Ovary (tissue), 3 donors: ENCODE measurements around the gene LDB2.

Experiments used
- EP300 ChIP-seq: sonication (generic); formaldehyde crosslinking; IDR thresholded peaks from one replicate; pipeline ENCODE4 v1.6.1; 2017; ENCODE audit warnings: antibody characterized with exemption
- POLR2A ChIP-seq: fragments of 450-650 bp; IDR thresholded peaks from one replicate; pipeline ENCODE4 v1.6.1; 2017; ENCODE audit warnings: antibody characterized with exemption, mild to moderate bottlenecking, moderate library complexity
- TF ChIP-seq, protein P1 (sequence below), 3 donors: fragments of 450-650 bp in 2 of 3; fragments of 200-600 bp in 1 of 3; IDR thresholded peaks; one replicate each; pipeline versions ENCODE4 v1.5.1 to v1.8.0; 2016 to 2022; ENCODE audit warnings: antibody characterized with exemption in 3 of 3, mild to moderate bottlenecking in 1 of 3
- donor health status: DM: no; HTN: no; CAD: no.

DNA sequence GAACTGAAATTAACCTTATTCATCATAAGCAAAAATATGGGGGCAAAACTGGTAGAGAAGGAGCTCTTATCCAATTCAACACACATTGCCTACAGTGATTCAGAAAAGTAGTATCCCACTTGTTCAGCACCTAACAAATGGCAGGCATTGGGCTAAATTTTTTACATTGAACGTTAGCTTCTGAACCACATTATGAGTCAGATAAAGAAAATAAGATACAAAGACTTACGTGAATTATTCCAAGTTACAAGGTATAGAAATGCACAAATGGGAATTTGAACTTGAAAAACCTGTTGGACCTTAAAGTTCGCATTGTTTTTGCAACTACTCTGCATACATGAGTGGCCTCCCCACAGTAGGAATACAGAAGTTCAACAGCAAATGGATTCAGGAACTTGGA lies 210.6 kb downstream of the LDB2 start:
- TF ChIP-seq, protein P1, sequence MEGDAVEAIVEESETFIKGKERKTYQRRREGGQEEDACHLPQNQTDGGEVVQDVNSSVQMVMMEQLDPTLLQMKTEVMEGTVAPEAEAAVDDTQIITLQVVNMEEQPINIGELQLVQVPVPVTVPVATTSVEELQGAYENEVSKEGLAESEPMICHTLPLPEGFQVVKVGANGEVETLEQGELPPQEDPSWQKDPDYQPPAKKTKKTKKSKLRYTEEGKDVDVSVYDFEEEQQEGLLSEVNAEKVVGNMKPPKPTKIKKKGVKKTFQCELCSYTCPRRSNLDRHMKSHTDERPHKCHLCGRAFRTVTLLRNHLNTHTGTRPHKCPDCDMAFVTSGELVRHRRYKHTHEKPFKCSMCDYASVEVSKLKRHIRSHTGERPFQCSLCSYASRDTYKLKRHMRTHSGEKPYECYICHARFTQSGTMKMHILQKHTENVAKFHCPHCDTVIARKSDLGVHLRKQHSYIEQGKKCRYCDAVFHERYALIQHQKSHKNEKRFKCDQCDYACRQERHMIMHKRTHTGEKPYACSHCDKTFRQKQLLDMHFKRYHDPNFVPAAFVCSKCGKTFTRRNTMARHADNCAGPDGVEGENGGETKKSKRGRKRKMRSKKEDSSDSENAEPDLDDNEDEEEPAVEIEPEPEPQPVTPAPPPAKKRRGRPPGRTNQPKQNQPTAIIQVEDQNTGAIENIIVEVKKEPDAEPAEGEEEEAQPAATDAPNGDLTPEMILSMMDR (IDR thresholded peaks at IDR 0.05): no peak
- no peak for TF ChIP-seq POLR2A
- TF ChIP-seq EP300: no peak
